HepG2 (cell line): ENCODE results near the gene HSDL1. TPM values are rescaled to one million over a fixed set of nuclear protein-coding genes. Genes with fewer than 3 reads are reported as not detected.

ENCODE experiments used
- ATM ChIP-seq: fragments of 450-650 bp; IDR thresholded peaks from 2 replicates; pipeline ENCODE4 v1.7.1; 2017; ENCODE audit warnings: mild to moderate bottlenecking, borderline replicate concordance
- BORCS8-MEF2B ChIP-seq: sonication (generic); formaldehyde crosslinking; IDR thresholded peaks from 2 replicates; pipeline ENCODE4 v1.8.0; 2022; ENCODE audit warnings: mild to moderate bottlenecking, missing genetic modification reagents
- FOXA1 ChIP-seq, 2 experiments: fragments of 450-650 bp in 1 of 2; sonication (generic) in 1 of 2; formaldehyde crosslinking in 1 of 2; IDR thresholded peaks; 2 replicates each; pipeline versions ENCODE4 v1.4.0 to v1.6.1; 2016 to 2020; ENCODE audit warnings: missing genetic modification reagents in 1 of 2
- HOMEZ ChIP-seq: IDR thresholded peaks from 2 replicates; pipeline ENCODE4 v1.6.1; 2016; ENCODE audit warnings: low read depth
- NONO ChIP-seq, 2 experiments: fragments of 450-650 bp in 1 of 2; sonication (generic) in 1 of 2; formaldehyde crosslinking in 1 of 2; IDR thresholded peaks in 1 of 2; conservative IDR thresholded peaks in 1 of 2; 2 replicates each; pipeline versions ENCODE4 v1.6.1 to v1.8.0; 2017 to 2022; ENCODE audit warnings: mild to moderate bottlenecking in 1 of 2, missing genetic modification reagents in 1 of 2, moderate library complexity in 1 of 2
- PITX1 ChIP-seq: sonication (generic); formaldehyde crosslinking; IDR thresholded peaks from 2 replicates; pipeline ENCODE4 v1.5.1; 2020; ENCODE audit warnings: mild to moderate bottlenecking, missing genetic modification reagents
- POLR2AphosphoS2 ChIP-seq: IDR thresholded peaks from 2 replicates; pipeline ENCODE4 v1.6.1; 2011; ENCODE audit warnings: low read depth, low read length, improper control_type of control experiment
- REST ChIP-seq, 2 experiments: IDR thresholded peaks; 2 replicates each; pipeline ENCODE4 v1.6.1; 2011 to 2012; ENCODE audit warnings: low read length in 2 of 2, borderline replicate concordance in 1 of 2, low read depth in 1 of 2, mild to moderate bottlenecking in 1 of 2, moderate library complexity in 1 of 2
- RFX1 ChIP-seq: fragments of 450-650 bp; IDR thresholded peaks from 2 replicates; pipeline ENCODE4 v1.6.1; 2017
- SKIL ChIP-seq: sonication (generic); formaldehyde crosslinking; IDR thresholded peaks from 2 replicates; pipeline ENCODE4 v1.8.0; 2022; ENCODE audit warnings: missing genetic modification reagents, mild to moderate bottlenecking, moderate library complexity, borderline replicate concordance
- SP140L ChIP-seq: sonication (generic); formaldehyde crosslinking; IDR thresholded peaks from 2 replicates; pipeline ENCODE4 v1.4.0; 2020; ENCODE audit warnings: missing genetic modification reagents, borderline replicate concordance
- ZFP36 ChIP-seq: fragments of 150-350 bp; IDR thresholded peaks from 2 replicates; pipeline ENCODE4 v1.6.1; 2018; ENCODE audit warnings: borderline replicate concordance, low read length, low read depth; ENCODE audit not compliant: partially characterized antibody
- ZNF24 ChIP-seq: fragments of 450-650 bp; IDR thresholded peaks from 2 replicates; pipeline ENCODE4 v1.6.1; 2017; ENCODE audit warnings: antibody characterized with exemption, mild to moderate bottlenecking
- ZNF616 ChIP-seq: sonication (generic); formaldehyde crosslinking; IDR thresholded peaks from 2 replicates; pipeline ENCODE4 v1.5.0; 2020; ENCODE audit warnings: low read depth, mild to moderate bottlenecking, missing genetic modification reagents
- polyA plus RNA-seq, 8 experiments: library from polyadenylated mRNA; depleted of rRNA in 3 of 8; stranded (reverse) in 7 of 8; unstranded in 1 of 8; fragments of >200 nt; fragmentation: Illumina TruSeq in 4 of 8; extraction: Trizol in 4 of 8; gene quantifications; 2 replicates each; pipeline versions ENCODE4 v1.2.1 to v1.2.3, GENCODE V29; 2011 to 2016; ENCODE audit warnings: low read depth in 4 of 8, missing spikeins in 1 of 8, mixed read lengths in 1 of 8; ENCODE audit not compliant: insufficient read depth in 1 of 8
- total RNA-seq, 5 experiments: library from RNA; depleted of rRNA; stranded (reverse); fragments of >200 nt; fragmentation: Illumina TruSeq; extraction: Trizol; gene quantifications; 2 replicates each; pipeline ENCODE4 v1.2.3, GENCODE V29; 2016; ENCODE audit warnings: low read depth in 1 of 5
- TF ChIP-seq, protein P1 (sequence below): sonication (generic); formaldehyde crosslinking; conservative IDR thresholded peaks from 2 replicates; pipeline ENCODE4 v1.4.0; 2020; ENCODE audit warnings: mild to moderate bottlenecking, missing genetic modification reagents, moderate library complexity
- TF ChIP-seq, protein P2 (sequence below): IDR thresholded peaks from 2 replicates; pipeline ENCODE4 v1.6.1; 2016; ENCODE audit warnings: mild to moderate bottlenecking, missing biosample characterization, missing genetic modification reagents

Gene HSDL1
- total and polyA plus RNA-seq, 2 of the 13 experiments (the other 11 are each of a cell fraction or from before 2014, with no cell fraction given) = 49.2 to 49.7 TPM

GRCh38 chr16:84096447-84097005, 48.5 kb downstream of the HSDL1 start (continued):
- no peak for TF ChIP-seq NONO (IDR thresholded peaks at IDR 0.05)
- TF ChIP-seq NONO (CRISPR knock-in tag; conservative IDR thresholded peaks at IDR 0.05) = no peak
- no peak for TF ChIP-seq BORCS8-MEF2B (CRISPR knock-in tag)
- no peak for TF ChIP-seq SP140L
- peak; percentile 98 for TF ChIP-seq PITX1 (CRISPR knock-in tag)
- peak; percentile 55; the same call in 1 of the 2 replicates for TF ChIP-seq SKIL (CRISPR knock-in tag)
- TF ChIP-seq, protein P1, sequence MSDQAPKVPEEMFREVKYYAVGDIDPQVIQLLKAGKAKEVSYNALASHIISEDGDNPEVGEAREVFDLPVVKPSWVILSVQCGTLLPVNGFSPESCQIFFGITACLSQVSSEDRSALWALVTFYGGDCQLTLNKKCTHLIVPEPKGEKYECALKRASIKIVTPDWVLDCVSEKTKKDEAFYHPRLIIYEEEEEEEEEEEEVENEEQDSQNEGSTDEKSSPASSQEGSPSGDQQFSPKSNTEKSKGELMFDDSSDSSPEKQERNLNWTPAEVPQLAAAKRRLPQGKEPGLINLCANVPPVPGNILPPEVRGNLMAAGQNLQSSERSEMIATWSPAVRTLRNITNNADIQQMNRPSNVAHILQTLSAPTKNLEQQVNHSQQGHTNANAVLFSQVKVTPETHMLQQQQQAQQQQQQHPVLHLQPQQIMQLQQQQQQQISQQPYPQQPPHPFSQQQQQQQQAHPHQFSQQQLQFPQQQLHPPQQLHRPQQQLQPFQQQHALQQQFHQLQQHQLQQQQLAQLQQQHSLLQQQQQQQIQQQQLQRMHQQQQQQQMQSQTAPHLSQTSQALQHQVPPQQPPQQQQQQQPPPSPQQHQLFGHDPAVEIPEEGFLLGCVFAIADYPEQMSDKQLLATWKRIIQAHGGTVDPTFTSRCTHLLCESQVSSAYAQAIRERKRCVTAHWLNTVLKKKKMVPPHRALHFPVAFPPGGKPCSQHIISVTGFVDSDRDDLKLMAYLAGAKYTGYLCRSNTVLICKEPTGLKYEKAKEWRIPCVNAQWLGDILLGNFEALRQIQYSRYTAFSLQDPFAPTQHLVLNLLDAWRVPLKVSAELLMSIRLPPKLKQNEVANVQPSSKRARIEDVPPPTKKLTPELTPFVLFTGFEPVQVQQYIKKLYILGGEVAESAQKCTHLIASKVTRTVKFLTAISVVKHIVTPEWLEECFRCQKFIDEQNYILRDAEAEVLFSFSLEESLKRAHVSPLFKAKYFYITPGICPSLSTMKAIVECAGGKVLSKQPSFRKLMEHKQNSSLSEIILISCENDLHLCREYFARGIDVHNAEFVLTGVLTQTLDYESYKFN (CRISPR knock-in tag) = peak; percentile 82
- TF ChIP-seq ZFP36 = peak; percentile 73
- TF ChIP-seq FOXA1 (IDR thresholded peaks at IDR 0.05) = peak; percentile 95
- TF ChIP-seq FOXA1 (CRISPR knock-in tag; IDR thresholded peaks at IDR 0.05) = peak; percentile 99
- no peak for TF ChIP-seq ATM
- TF ChIP-seq HOMEZ (CRISPR knock-in tag) = peak; percentile 65
- no peak for TF ChIP-seq ZNF616 (CRISPR knock-in tag)
- TF ChIP-seq REST (IDR thresholded peaks at IDR 0.05; ENCODE audit: borderline replicate concordance in 1 of 2, low read depth in 1 of 2, low read length in 2 of 2) = no peak
- TF ChIP-seq, protein P2, sequence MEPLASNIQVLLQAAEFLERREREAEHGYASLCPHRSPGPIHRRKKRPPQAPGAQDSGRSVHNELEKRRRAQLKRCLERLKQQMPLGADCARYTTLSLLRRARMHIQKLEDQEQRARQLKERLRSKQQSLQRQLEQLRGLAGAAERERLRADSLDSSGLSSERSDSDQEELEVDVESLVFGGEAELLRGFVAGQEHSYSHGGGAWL (CRISPR knock-in tag) = no peak
- TF ChIP-seq RFX1 = no peak
- TF ChIP-seq POLR2AphosphoS2 = no peak
- no peak for TF ChIP-seq ZNF24
